GM23338 (cell line): ENCODE results near the gene IL18R1.

Experiments used
- CTCF ChIP-seq, 2 experiments: fragments of 200-600 bp in 1 of 2; sonication (generic) in 1 of 2; conservative IDR thresholded peaks; 2 replicates each; pipeline versions ENCODE4 v1.5.1 to v1.6.1; 2016 to 2017; ENCODE audit warnings: antibody characterized with exemption in 2 of 2, low read depth in 2 of 2, mild to moderate bottlenecking in 2 of 2, moderate library complexity in 1 of 2
- EZH2 ChIP-seq: fragments of 200-600 bp; sonication (generic); IDR thresholded peaks from one replicate; pipeline ENCODE4 v1.8.0; 2017; ENCODE audit warnings: antibody characterized with exemption, mild to moderate bottlenecking, low read depth; ENCODE audit not compliant: unreplicated experiment
- EZH2phosphoT487 ChIP-seq: fragments of 200-600 bp; sonication (generic); IDR thresholded peaks from one replicate; pipeline ENCODE4 v1.8.1; 2018; ENCODE audit warnings: antibody characterized with exemption; ENCODE audit not compliant: unreplicated experiment
- POLR2AphosphoS5 ChIP-seq: IDR thresholded peaks from 2 replicates; pipeline ENCODE4 v1.6.1; 2016; ENCODE audit warnings: antibody characterized with exemption, low read depth

- no peak for TF ChIP-seq CTCF (conservative IDR thresholded peaks at IDR 0.05; ENCODE audit: low read depth in 2 of 2)
- TF ChIP-seq EZH2 = no peak
- no peak for TF ChIP-seq POLR2AphosphoS5
- no peak for TF ChIP-seq EZH2phosphoT487
Observed at GRCh38 chr2:102436323-102436722, 80.7 kb downstream of the IL18R1 start.
